Breast epithelium (tissue), 3 donors: ENCODE data around the gene INTS1.

ENCODE experiments used
- CTCF ChIP-seq, 3 donors: fragments of 450-650 bp; IDR thresholded peaks; one replicate each; pipeline ENCODE4 v1.5.1; 2016 to 2017; ENCODE audit warnings: antibody characterized with exemption in 3 of 3, mild to moderate bottlenecking in 3 of 3, moderate library complexity in 3 of 3
- POLR2A ChIP-seq: fragments of 450-650 bp; IDR thresholded peaks from one replicate; pipeline ENCODE4 v1.6.1; 2016; ENCODE audit warnings: antibody characterized with exemption, mild to moderate bottlenecking, moderate library complexity

GRCh38 chr7:1449951-1450350 lies 54.2 kb downstream of the INTS1 start:
- TF ChIP-seq POLR2A (no peak), CTCF (IDR thresholded peaks at IDR 0.05) (no peak)
